ENCODE measurements around the gene KREMEN2.
"Not testable (repeated sequence)": the region's sequence is repeated elsewhere in the genome, so short reads cannot be mapped to it uniquely, and the experiment has no call there.

The KREMEN2 gene

DNA sequence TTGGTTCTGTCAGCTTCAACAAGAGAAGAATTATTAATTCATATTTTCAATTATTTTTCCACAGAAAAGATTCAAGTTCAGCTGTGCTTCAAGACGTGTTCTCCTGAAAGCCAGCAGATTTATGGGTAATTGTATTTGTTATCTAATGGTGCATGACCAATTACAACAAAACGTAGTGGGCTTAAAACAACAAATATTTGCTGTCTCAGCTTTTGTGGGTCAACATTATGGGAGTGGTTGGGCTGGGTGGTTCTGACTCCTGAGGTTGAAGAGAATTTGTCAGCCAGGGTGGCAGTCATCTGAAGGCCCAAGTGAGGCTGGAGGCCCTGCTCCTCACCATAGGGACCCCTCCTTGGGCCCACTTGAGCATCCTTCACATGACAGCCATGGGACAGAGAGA, 24.1 kb upstream of the KREMEN2 start:
- DNase-seq (ENCODE audit: low read depth), result no peak

DNA sequence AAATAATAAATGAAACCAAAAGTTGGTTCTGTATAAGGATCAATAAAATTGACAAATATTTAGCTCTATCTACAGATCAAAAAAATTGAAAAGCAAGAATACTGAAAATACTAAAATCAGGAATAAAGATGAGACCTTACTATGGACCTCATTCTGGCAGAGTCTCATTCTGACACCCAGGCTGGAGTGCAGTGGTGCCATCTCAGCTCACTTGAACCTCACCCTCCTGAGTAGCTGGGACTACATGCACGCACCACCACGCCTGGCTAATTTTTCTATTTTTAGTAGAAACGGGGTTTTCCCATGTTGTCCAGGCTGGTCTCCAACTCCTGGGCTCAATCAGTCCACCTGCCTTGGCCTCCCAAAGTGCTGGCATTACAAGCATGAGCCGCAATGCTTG, 22.0 kb upstream of the KREMEN2 start:
- no peak for DNase-seq (ENCODE audit: low read depth)

DNA sequence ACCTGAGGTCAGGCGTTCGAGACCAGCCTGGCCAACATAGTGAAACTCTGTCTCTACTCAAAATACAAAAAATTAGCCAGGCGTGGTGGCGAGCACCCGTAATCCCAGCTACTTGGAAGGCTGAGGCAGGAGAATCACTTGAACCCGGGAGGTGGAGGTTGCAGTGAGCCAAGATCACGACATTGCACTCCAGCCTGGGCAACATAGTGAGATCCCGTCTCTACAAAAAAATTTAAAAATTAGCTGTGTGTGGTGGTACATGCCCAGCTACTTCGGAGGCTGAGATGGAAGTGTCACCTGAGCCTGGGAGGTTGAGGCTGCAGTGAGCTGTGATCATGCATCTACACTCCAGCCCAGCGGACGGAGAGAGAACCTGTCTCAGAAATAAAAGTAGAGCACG, 20.4 kb upstream of the KREMEN2 start:
- DNase-seq (ENCODE audit: low read depth), result not testable (repeated sequence)

GRCh38 chr16:2946649-2947048, 17.4 kb upstream of the KREMEN2 start:
- no peak for DNase-seq (ENCODE audit: low read depth)

- no peak for DNase-seq (ENCODE audit: low read depth)
These were observed 15.0 kb upstream of the KREMEN2 start for GRCh38 chr16:2948807-2949704.

GRCh38 chr16:2949705-2950352, 14.2 kb upstream of the KREMEN2 start:
- no peak for DNase-seq (ENCODE audit: low read depth)

- DNase-seq (ENCODE audit: low read depth), result no peak
These were observed 13.7 kb upstream of the KREMEN2 start for GRCh38 chr16:2950353-2950724.

DNA sequence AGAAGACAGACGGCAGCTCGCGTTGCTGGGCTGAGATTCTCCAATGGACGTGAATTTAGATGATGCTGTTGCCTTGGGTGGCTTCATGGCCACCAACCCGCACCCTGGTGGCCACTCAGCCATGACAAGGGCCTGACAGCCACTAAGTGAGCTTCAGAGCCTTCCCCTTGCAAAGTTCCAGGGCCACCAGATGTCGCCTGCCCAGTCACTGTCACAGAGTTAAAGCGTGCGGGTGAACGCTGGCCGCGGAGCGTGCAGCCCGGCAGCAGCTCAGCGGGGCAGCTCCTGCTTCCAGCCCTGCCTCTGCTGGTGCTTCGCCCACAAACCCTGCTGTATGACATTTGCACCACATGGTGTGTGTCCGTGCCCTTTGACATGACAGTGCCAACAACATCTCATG, 13.3 kb upstream of the KREMEN2 start:
- DNase-seq (ENCODE audit: low read depth), result no peak

DNA sequence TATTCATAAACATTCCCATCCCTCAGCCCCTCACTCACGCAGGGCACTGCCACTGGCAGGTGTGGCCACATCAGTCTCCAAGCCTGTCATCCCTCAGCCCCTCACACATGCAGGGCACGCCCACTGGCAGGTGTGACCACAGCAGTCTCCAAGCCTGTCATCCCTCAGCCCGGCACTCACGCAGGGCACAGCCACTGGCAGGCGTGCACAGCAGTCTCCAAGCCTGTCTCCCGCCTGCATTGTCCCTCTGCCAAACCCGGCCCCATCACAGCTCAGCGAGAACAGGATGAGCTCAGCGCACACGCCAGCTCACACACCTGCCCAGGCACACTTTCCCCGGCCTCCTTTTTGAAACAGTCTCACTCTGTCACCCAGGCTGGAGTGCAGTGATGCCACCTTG, 11.4 kb upstream of the KREMEN2 start:
- DNase-seq (ENCODE audit: low read depth), result no peak

GRCh38 chr16:2953706-2954627, 10.1 kb upstream of the KREMEN2 start:
- DNase-seq (ENCODE audit: low read depth), result no peak

DNA sequence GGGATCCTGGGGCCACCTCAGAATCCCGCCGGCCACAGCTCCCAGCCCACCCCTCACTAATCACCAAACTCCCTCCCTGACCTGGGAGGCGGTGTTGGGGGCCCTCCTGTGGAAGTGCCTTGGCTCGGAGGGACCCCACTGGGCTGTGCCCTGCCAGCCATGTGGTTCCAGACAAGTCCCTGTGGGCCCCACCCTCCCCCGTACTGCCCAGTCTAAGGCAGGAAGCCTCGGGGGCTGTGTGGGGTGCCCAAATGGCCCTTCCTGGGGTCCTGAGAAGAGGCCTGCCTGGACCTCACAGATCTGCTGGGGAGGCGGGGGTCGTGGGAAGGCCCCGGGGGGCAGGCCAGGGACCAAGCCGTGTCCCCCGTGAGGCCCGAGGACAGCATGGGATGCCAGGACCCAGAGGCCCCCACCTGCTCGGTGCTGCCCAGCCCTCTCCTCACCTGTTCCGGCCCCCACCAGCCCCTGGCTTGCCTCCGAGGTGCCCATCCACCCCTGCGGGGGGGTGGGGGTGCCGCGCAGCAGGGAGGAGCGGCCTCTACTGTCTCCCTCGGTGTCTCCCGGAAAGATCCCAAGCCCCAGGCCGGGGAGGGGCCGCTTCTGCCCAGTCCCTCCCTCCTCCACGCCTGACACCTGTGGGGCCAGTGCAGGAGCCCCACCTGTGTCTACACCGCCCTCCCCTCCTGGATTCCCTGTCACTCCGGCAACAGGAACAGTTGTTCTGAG, 9.3 kb upstream of the KREMEN2 start:
- no peak for DNase-seq (ENCODE audit: low read depth)

GRCh38 chr16:2955438-2955778, 8.7 kb upstream of the KREMEN2 start:
- DNase-seq (ENCODE audit: low read depth), result no peak

GRCh38 chr16:2955779-2956578, 8.1 kb upstream of the KREMEN2 start:
- no peak for DNase-seq (ENCODE audit: low read depth)

DNA sequence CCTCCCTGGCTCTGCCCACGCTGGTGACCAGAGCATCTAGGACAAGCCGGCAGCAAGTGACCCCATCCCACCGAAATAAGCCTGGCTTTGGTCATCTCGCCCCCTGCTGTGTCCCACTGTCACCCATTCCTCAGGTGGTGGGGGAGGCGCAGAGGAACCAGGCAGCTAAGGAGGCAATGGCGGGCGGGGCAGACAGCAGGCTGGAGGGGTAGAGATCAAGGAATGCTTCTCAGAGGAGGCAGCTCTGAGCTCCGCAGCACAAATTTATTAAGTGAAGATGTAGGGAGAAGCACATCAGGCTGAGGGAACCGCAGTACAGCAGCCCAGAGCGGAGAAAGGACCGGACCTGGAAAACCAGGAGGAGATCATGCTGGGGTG, 7.5 kb upstream of the KREMEN2 start:
- DNase-seq (ENCODE audit: low read depth), result no peak

DNA sequence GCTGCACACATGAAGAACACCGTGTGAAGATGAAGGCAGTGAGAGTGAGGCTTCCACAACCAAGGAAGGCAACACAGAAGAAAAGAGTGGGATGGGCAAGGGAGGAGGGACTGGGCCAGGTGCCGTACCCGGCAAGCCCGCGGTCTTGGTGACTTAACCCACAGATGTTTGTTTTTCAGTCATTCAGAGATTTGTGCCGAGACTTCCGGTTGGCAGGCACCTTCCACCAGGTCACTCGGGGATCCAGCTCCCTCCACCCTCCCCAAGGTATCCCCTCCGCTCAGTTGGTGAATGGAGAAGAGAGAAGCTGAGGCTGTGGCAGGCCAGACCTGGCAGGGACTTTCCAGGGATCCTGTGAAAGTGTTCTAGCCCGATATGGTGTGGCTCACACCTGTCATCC, 4.9 kb upstream of the KREMEN2 start:
- DNase-seq (ENCODE audit: low read depth), result no peak

- no peak for DNase-seq (ENCODE audit: low read depth)
These were observed 3.7 kb upstream of the KREMEN2 start for GRCh38 chr16:2960183-2961010.

- DNase-seq (ENCODE audit: low read depth), result no peak
These were observed 1.6 kb upstream of the KREMEN2 start for GRCh38 chr16:2962334-2963073.

- DNase-seq (ENCODE audit: low read depth), result no peak
These were observed 877 bp upstream of the KREMEN2 start for GRCh38 chr16:2963074-2963722.
